NCI-H748 treated with DMSO at 0.1 percent for 48 hours (cell line): Measurements from ENCODE around the gene GLMN.
A peak's percentile ranks its signal among the peaks of the same experiment; 100 is the strongest.

Experiments used
- DNase-seq: peaks from one replicate; lab custom pipeline; 2025; lab: John Stamatoyannopoulos, UW

GLMN gene, protein sequence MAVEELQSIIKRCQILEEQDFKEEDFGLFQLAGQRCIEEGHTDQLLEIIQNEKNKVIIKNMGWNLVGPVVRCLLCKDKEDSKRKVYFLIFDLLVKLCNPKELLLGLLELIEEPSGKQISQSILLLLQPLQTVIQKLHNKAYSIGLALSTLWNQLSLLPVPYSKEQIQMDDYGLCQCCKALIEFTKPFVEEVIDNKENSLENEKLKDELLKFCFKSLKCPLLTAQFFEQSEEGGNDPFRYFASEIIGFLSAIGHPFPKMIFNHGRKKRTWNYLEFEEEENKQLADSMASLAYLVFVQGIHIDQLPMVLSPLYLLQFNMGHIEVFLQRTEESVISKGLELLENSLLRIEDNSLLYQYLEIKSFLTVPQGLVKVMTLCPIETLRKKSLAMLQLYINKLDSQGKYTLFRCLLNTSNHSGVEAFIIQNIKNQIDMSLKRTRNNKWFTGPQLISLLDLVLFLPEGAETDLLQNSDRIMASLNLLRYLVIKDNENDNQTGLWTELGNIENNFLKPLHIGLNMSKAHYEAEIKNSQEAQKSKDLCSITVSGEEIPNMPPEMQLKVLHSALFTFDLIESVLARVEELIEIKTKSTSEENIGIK

DNA sequence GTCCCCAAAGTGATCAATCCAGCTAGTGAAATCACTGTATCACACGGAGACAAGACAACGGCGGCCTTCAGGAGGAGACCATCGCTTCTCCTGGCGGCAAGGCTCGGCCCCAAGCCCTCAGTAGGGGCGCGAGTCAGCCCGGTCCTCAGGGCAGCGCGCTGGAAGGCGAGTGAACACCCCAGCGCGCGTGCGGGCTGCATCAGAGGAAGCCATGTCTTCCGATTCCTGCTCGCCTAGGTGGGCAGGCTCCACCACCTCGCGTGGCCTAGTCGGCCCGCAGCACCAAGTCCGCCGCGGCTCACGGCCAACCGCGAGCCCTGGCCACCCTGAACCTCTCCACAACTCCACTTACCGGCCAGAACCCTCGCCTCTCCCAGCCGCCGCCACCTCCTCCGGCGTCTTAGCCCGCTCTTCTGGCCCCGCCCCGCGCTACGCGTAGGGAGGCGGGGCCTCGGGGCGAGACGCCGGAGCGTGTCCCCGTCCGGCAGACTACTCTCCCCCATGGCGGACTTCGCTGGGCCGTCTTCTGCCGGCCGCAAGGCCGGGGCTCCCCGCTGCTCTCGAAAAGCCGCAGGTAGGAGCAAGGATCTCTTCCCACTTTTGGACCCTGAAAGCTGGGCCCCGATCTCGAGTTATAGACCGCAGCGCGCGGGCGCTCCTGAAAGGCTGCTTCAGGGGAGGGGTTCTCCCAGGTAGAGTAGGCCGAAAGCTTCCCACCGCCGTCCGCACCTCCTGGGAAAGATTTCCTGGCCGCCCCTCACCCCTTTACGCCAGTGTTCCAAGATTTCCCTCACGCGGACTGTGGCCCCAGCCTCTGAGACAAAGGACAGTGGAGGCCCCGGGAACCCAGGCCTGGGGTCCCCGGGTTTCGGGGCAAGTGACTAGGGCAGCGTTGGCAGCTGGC, at the start of gene GLMN, which contains the start of gene RPAP2:
GLMN (minus strand) TSS at position 415 of the 904 bp plus-strand sequence. CDS start 988 bp downstream, outside the sequence.
RPAP2 (plus strand) TSS at position 487 of the 904 bp plus-strand sequence; CDS start at position 502, 15 bp downstream.
- DNase-seq: peak; percentile 64

DNA sequence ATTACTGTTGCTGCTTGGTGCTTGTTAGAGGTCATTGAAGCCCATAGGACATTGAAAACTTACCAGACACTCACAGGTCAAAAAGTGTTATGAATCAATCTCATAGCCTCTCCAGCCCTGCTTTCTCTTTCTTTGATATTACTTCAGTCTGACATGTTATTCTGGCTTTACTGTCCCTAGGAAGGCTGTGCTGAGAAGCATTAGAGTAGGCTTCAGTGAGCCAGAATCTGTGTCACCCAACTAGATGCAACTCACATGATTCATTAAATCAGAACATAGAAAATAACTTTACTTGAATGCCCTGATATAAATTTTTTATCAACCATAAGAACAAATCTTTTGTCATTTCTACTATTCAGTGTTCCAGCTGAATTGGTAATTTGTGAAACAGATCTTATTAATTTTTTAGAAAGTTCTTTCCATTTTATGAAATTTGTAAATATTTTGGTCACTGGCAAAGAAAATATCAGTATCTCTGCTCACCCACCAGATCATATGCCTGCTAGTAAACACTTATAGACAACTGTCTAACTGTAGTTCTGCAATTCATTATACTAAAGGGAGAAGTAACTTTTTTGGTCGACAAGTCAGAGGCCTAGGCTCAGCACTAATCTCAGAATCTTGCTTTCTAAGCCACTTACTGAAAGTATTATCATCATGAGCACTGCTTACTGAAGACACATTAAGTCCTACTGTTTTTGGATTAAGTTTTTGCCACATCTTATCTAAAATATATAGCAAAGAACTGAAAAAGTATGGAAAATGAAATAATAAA, 48.3 kb upstream of the GLMN start:
- no peak for DNase-seq

DNA sequence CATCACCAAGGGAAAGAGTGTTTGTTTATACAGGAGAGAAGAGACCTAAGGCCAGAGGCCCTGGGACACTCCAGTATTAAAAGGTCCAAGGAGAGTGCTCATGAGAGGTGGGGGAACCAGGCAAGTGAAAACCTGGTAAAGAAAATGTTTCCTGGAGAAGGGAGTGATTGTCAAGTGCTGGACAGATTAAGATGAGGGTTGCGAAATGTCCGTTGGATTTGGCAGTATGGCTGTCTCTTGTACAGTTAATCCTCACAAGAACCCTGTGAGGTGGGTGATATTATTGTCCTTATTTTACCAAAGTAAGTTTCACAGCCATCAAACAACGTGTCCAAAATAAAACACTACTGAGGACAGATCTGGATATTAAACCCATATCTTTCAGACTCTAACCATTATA, 44.3 kb upstream of the GLMN start:
- no peak for DNase-seq

GRCh38 chr1:92342401-92342800, 43.6 kb upstream of the GLMN start:
- no peak for DNase-seq

GRCh38 chr1:92340154-92340553, 41.4 kb upstream of the GLMN start:
- DNase-seq: no peak

DNA sequence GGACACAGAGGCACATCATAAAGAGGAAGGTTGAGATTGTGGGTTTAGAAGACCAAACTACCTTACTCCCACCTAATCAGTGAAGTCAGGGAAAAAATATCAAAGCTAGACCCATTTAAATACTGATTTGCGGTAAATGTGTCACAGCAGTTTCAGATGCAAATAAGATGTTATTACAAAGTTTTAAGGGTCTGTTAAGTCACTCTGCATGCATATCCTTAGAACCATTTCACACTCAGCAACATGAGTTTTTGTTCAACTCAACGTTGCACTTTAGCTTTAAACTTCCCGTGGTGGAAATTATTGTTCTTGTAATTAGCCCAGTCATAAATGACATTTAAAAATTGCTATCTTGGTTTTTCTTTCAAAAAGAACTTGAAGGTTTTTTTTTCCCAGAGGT, 34.9 kb upstream of the GLMN start:
- DNase-seq: no peak

DNA sequence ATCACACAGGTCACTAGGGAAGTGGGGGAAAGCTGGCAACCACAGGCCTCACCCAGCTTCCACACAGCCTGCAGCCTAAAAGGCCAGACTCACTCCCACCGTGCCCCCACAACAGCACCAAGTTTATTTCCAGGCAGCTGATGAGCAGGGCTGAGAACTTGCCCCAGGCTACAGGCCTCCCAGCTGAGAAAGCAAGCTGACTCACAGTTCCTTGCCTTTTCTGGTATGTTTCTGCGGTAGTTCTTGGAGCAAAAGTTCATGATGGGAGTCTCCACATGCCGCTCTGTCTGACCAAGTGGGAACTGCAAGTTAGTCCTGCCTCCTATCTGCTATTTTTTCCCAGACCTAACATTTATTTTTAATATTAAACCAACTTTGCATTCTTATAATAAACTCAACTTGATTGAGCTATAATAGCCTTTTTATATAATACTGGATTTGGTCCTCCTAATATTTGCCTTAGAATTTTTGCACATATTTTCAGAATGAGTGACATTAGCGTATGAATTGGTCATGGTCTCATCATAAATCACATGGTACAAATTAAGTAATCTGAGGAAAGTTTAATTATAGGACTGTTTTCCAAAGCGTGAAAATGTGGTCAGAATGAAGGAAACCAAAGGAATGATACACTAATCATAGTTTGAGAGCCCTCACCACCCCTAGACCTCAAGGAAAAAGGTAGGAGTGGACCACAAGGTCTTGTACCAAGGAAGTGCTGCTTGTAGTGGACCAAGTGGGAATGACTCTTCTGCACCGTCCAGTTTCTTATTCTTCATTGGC, 30.8 kb upstream of the GLMN start:
- no peak for DNase-seq

DNA sequence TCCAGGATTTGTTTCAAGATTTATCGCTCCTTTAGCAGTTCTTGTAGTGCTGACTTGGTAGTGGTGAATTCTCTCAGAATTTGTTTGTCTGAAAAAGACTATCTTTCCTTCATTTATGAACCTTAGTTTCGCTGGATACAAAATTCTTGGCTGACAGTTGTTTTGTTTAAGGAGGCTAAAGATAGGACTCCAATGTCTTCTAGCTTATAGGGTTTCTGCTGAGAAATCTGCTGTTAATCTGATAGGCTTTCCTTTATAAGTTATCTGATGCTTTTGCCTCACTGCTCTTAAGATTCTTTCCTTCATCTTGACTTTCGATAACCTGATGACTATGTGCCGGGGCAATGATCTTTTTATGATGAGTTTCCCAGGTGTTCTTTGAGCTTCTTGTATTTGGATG, 29.0 kb upstream of the GLMN start:
- no peak for DNase-seq

DNA sequence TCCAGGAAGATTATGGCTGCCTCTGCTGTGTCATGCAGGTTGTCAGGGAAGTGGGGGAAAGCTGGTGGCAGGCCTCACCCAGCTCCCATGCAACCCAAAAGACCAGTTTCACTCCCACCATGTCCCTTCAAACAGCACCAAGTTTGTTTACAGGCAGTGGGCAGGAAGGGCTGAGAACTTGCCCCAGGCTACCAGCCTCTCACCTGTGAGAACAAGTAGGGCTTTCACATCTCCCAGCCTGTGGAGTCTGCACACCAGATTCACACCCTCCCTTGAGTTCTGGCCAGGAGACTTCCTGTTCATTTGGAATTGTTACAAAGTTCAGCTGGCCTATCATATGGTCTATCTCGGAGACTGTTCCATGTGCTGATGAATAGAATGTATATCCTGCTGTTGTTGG, 27.9 kb upstream of the GLMN start:
- DNase-seq: no peak

DNA sequence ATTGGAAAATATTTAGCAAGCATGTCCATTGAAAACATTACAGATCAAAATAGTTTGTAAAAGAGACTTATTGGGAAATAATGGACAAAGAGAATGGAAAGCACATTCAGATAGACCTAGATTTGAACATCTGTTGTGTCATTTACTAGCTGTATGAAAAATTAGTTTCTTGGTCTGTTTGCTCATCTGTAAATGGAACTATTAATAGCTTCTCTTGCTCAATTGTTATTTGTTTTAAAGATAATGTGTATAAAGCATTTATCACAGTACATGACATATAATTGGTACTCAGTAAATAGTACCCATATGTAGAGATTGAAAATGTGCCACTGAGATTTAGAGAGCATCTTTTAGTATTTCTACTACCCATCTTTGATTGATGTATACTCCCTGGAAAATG, 26.0 kb upstream of the GLMN start:
- no peak for DNase-seq

- no peak for DNase-seq
Observed at GRCh38 chr1:92323473-92324453, 25.0 kb upstream of the GLMN start.

DNA sequence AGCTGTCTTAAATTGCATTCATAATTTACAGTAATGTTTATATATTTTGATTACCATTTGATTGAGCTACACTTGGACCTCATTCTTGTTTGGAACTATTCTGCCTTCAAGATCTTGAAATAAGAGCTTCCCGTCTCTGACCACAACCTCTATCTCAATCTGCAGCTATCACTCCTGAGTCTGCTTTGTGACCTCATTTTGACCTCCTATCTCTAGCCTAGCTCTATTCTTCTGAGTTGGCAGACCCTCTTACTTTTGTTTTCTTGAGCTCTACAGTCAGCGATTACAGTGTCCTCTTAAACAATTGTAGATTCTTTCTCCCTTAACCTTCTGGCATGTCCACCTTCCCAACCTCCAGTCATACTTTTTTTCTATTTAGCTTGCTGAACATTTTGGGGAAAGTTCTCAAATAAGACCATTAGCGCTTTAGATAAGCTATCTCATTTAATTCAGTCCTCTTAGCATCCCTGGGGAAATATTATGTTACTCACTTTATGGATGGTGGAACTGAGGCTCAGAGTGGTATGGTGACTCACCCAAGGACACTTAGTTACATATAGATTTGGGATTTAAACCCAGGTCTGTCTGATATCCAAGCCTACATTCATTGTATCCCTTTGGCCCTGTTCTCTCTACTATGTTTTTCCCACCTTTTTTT, 19.2 kb upstream of the GLMN start:
- DNase-seq: no peak

DNA sequence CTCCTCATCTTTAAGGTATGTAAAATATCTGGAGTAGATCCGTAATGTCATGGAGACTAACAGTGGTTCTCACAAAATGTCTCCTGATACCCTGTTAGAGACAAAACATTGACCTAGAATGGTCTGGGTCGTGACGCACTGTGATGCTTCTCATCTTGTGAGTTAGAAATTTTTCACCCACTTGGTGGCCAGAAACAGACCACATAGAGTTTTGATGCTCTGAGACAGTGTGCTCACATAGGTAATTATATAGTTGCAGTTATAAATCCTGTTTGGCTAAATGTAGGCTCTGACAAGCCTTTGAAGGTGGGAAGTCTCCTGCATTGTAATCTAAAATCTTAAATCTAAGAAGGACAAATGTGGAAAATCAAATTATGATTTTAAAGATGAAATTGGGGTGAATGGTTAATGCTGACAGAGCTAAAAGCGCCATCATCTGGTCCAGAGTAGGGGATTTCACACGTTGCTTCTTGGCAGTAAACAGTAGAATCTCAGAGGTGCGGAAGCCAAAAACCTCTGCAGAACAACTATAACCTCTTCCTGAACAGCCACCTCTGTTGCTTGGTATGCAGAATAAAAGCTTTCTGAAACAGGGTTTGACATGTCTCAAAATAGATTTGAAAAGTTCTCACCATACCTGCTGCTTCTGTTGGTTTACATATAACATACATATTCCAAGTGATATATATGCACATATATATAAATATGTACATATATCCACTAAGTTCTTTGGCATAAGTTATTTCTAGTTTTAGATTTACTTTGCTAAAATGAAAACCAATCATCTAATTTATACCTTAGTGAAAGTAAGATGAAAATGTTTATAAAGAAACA, 17.2 kb upstream of the GLMN start:
- no peak for DNase-seq

- DNase-seq: no peak
Observed at GRCh38 chr1:92314024-92314423, 15.2 kb upstream of the GLMN start.

- DNase-seq: peak; percentile 17
Observed at GRCh38 chr1:92310185-92310597, 11.4 kb upstream of the GLMN start.

DNA sequence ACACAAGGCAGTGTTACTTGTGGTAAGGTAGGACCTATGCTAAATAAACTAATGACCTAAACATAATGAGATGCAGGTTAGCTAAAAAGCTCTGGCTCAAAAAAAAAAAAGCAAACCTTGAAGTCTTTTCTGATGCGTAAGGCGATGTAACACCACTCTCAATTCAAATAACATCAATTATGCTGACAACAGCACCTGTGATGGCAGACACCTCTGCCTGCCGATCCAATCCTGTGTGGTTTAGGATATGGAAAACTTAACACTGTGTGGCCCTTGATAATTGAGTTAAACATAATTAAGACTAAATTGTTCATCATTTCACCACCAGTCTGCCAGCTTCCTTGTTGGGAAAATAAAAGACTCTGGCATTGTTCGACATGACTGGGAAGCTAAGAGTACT, 9.2 kb upstream of the GLMN start:
- no peak for DNase-seq

- no peak for DNase-seq
Observed at GRCh38 chr1:92306020-92306419, 7.2 kb upstream of the GLMN start.

DNA sequence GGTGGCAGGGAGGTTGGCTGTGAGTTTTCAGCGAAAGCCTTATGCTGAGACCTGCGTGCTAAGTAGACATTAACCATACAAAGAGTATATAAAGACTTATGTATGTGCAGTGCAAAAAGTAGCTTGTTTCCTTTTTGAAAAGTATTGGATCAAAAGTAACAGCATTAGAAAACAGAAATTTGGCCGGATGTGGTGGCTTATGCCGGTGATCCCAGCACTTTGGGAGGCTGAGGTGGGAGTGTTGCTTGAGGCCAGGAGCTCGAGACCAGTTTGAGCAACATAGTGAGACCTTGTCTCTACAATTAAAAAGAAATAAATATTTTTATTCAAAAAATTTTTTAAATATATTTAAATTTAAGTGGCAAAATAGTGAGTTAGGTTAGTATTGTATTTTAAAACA, 2.2 kb upstream of the GLMN start:
- DNase-seq: no peak
